ENCODE results near the gene NAGLU. TPM values are rescaled to one million over a fixed set of nuclear protein-coding genes. Genes with fewer than 3 reads are reported as not detected.

The NAGLU gene
- total and polyA plus RNA-seq, 2 of the 13 experiments (the other 11 are each of a cell fraction or from before 2014, with no cell fraction given), result 28.2 to 40.1 TPM

DNA sequence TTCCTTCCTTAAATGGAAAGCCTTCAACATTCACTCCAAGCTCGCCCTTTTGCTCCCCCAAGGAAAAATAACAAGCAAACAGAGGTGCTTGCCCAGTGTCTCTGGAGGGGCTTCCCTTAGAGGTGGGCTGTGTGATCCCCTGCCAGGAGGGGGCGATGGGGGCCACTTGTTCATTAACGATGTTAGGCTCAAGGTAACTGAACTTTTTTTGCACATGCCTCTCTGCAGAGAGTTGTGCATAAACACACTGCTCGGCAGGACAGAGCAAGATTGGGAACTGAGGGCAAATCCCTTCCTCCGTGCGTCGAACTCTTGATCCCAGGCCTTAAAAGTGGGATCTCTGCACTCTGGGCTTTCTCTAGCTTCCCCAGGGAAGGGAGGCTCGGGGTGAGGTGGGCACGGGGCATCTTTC, 15.5 kb upstream of the NAGLU start:
- TSS peak; percentile 9 for BruUV-seq (replicated peaks)
- TF ChIP-seq ZBTB7B (CRISPR knock-in tag; IDR thresholded peaks at IDR 0.05) (peak; percentile 74; the same call in 1 of the 2 replicates), ZNF572 (CRISPR knock-in tag; IDR thresholded peaks at IDR 0.05) (no peak), ZNF790 (CRISPR knock-in tag; IDR thresholded peaks at IDR 0.05; ENCODE audit: borderline replicate concordance) (0 out of 2 replicates have a peak, but pooled peaks have one; percentile 15), MAZ (IDR thresholded peaks at IDR 0.05; ENCODE audit: borderline replicate concordance, low read depth, low read length) (no peak), MAZ (CRISPR knock-in tag; IDR thresholded peaks at IDR 0.05; ENCODE audit: low read depth) (no peak), ZNF354B (CRISPR knock-in tag; IDR thresholded peaks at IDR 0.05) (no peak), ZNF292 (CRISPR knock-in tag; IDR thresholded peaks at IDR 0.05; ENCODE audit: borderline replicate concordance, low read depth) (no peak), CHD4 (IDR thresholded peaks at IDR 0.05; ENCODE audit: borderline replicate concordance, low read length) (no peak), TSC22D2 (CRISPR knock-in tag; IDR thresholded peaks at IDR 0.05; ENCODE audit: borderline replicate concordance) (no peak), RAD51 (IDR thresholded peaks at IDR 0.05; ENCODE audit: borderline replicate concordance) (no peak), KLF13 (CRISPR knock-in tag; IDR thresholded peaks at IDR 0.05) (no peak), NFKB2 (CRISPR knock-in tag; IDR thresholded peaks at IDR 0.05; ENCODE audit: borderline replicate concordance) (0 out of 2 replicates have a peak, but pooled peaks have one; percentile 2), CBX5 (CRISPR knock-in tag; IDR thresholded peaks at IDR 0.05; ENCODE audit: borderline replicate concordance) (no peak), SRSF1 (optimal IDR thresholded peaks at IDR 0.05; ENCODE audit: low read depth, low read length) (no peak), STAG1 (CRISPR knock-in tag; IDR thresholded peaks at IDR 0.05) (peak; percentile 61), ZNF264 (CRISPR knock-in tag; IDR thresholded peaks at IDR 0.05) (no peak)
- TF ChIP-seq, protein P1, sequence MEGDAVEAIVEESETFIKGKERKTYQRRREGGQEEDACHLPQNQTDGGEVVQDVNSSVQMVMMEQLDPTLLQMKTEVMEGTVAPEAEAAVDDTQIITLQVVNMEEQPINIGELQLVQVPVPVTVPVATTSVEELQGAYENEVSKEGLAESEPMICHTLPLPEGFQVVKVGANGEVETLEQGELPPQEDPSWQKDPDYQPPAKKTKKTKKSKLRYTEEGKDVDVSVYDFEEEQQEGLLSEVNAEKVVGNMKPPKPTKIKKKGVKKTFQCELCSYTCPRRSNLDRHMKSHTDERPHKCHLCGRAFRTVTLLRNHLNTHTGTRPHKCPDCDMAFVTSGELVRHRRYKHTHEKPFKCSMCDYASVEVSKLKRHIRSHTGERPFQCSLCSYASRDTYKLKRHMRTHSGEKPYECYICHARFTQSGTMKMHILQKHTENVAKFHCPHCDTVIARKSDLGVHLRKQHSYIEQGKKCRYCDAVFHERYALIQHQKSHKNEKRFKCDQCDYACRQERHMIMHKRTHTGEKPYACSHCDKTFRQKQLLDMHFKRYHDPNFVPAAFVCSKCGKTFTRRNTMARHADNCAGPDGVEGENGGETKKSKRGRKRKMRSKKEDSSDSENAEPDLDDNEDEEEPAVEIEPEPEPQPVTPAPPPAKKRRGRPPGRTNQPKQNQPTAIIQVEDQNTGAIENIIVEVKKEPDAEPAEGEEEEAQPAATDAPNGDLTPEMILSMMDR (CRISPR knock-in tag; IDR thresholded peaks at IDR 0.05), result peak; percentile 66
- TF ChIP-seq, protein P2, sequence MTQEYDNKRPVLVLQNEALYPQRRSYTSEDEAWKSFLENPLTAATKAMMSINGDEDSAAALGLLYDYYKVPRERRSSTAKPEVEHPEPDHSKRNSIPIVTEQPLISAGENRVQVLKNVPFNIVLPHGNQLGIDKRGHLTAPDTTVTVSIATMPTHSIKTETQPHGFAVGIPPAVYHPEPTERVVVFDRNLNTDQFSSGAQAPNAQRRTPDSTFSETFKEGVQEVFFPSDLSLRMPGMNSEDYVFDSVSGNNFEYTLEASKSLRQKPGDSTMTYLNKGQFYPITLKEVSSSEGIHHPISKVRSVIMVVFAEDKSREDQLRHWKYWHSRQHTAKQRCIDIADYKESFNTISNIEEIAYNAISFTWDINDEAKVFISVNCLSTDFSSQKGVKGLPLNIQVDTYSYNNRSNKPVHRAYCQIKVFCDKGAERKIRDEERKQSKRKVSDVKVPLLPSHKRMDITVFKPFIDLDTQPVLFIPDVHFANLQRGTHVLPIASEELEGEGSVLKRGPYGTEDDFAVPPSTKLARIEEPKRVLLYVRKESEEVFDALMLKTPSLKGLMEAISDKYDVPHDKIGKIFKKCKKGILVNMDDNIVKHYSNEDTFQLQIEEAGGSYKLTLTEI (CRISPR knock-in tag; conservative IDR thresholded peaks at IDR 0.05), result no peak
- TF ChIP-seq, protein P3, sequence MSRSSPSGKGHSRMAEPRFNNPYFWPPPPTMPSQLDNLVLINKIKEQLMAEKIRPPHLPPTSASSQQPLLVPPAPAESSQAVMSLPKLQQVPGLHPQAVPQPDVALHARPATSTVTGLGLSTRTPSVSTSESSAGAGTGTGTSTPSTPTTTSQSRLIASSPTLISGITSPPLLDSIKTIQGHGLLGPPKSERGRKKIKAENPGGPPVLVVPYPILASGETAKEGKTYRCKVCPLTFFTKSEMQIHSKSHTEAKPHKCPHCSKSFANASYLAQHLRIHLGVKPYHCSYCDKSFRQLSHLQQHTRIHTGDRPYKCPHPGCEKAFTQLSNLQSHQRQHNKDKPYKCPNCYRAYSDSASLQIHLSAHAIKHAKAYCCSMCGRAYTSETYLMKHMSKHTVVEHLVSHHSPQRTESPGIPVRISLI (CRISPR knock-in tag; IDR thresholded peaks at IDR 0.05; ENCODE audit: borderline replicate concordance), result peak; percentile 61; the same call in 1 of the 2 replicates
- TF ChIP-seq, protein P4, sequence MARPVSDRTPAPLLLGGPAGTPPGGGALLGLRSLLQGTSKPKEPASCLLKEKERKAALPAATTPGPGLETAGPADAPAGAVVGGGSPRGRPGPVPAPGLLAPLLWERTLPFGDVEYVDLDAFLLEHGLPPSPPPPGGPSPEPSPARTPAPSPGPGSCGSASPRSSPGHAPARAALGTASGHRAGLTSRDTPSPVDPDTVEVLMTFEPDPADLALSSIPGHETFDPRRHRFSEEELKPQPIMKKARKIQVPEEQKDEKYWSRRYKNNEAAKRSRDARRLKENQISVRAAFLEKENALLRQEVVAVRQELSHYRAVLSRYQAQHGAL (CRISPR knock-in tag; IDR thresholded peaks at IDR 0.05; ENCODE audit: not compliant biosample characterization), result no peak

More for the DNA sequence above, 15.5 kb upstream of the NAGLU start:
- H3K36me3 ChIP-seq (replicated peaks in 1 of 2; ENCODE audit: control insufficient read depth in 1 of 2, insufficient read depth in 2 of 2, low read length in 2 of 2), result peaks cover 9 to 10% of the 10 kb centered on the region in 2 experiments; a peak in 4 of 5 replicates
- no peaks in the 10 kb centered on the region for H3K27me3 ChIP-seq (ENCODE audit: control insufficient read depth in 1 of 2, insufficient read depth in 2 of 2, low read length in 2 of 2)
- no peaks in the 10 kb centered on the region for H3K79me2 ChIP-seq (ENCODE audit: insufficient read depth, low read length)
- H3K4me3 ChIP-seq (replicated peaks in 1 of 3; ENCODE audit: insufficient read depth in 1 of 3, low read depth in 2 of 3, low read length in 3 of 3), result no peak overlapping the region
- WGBS (ENCODE audit: low lambda C conversion rate), result 62% methylated on average over 9 of the region's 9 CpGs
- DNase-seq (ENCODE audit: low spot score) (peak; percentile 55), ATAC-seq (peak; percentile 44), FAIRE-seq (no peak)
- H3K9ac ChIP-seq (ENCODE audit: insufficient read depth, low read depth, low read length), result peak overlapping the region; percentile 54; the same call in 1 of the 2 replicates
- H4K20me1 ChIP-seq (ENCODE audit: insufficient read depth, low read length), result no peaks in the 10 kb centered on the region
- H3K9me3 ChIP-seq (ENCODE audit: low read length), result no peaks in the 10 kb centered on the region
- H2AFZ ChIP-seq (ENCODE audit: low read length), result no peak overlapping the region
- H3K4me2 ChIP-seq (ENCODE audit: low read depth, low read length), result peak overlapping the region; percentile 53
- POLR2A ChIA-PET, result interaction anchor here (1.0 to 4.3 kb wide), 16 partner anchors 11 to 272 kb away, joined by 3 to 52 read pairs (median 6); partner anchors contain the start of genes CAVIN1, NAGLU, RETREG3 and STAT3
- peaks cover 80% of the 10 kb centered on the region for H3K4me1 ChIP-seq (ENCODE audit: insufficient read depth, low read length)
- peak overlapping the region; percentile 70 for H3K27ac ChIP-seq (ENCODE audit: extremely low read length, insufficient read depth, low read length)
- intact Hi-C loops (cut with micrococcal nuclease; ENCODE audit: unreplicated experiment), result no loop called here
- in situ Hi-C loops (cut with HindIII; ENCODE audit: extremely low pct_ligation_motif_present, low pct_unique_long_range_greater_than_20kb), result loop anchor here (5.0 kb wide), 1 partner anchor 198 kb away; no protein-coding TSS in a partner anchor
- CTCF ChIA-PET (ENCODE audit: low intra/inter-chr PET ratio, low total read pairs), result no interaction called here

All from HepG2 (cell line).